ENCODE results near the gene ATXN7L1.
A peak's percentile ranks its signal among the peaks of the same experiment; 100 is the strongest.

Gene ATXN7L1

DNA sequence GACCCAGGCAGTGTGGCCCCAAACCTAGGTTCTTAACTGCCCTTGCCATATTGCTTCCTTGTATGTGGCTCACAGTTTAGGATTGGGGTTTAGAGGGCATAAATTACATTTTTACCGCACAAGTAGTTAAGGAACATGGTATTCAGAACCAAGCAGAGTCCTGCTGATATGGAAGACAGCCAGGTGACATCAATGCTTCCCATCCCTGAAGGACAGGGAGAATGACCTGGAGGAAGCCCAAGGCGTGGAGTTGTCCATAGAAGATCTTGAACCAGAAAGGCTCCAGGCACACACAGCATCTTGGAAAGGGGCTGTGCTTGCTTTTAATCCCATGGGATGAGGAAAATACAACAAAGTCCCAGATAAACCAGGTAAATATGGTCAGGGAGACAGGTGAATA is 48.3 kb downstream of the ATXN7L1 start:
- DNase-seq (ENCODE audit: low spot score), result no peak

DNA sequence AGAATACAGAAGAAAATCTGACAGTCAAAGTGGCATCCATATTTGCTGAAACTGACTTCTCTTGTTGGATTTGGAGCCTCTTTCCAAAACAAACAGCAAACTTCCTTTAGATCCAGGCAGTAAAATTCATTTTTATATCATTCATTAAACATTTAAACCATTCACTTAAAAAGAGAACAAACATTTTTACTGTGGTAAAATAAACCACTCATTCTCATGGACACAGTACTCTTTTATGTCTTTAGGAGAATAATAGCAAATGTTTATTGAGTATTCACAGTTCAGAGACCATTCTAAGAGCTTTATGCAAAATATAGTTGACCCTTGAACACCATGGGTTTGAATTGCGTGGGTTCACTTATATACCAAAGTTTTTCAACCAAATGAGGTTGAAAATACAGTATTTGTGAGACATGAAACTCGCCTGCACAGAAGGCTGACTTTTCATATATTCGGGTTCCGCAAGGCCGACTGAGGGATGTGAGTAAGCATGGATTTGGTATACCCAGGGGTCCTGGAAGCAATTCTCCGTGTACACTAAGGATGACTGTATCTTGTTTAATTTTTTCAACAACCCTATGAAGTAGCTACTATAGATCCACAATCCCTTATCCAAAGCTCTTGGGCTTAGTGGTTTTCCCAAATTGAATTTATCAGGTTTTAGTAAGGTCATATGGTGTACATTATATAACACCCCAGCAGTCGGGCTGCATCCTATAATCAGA is 49.1 kb downstream of the ATXN7L1 start:
- DNase-seq (ENCODE audit: low spot score), result no peak

DNA sequence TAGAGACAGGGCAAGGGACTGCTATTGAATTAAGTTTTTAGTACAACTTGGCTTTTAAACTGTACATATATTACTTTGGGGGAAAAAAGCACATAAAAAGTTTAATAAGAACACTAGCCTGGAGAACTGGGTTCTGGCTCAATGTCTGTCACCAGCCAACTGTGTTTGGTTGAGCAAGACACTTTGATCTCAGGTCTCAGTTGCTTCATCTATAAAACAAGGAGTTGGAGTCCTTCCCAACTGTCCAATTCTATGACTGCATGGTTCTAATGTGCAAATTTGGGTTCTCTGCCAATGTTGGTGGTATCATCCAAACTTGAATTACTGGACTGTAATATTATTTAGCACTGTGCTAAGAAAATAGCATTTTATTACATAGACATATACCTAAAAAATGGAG is 50.3 kb downstream of the ATXN7L1 start:
- no peak for DNase-seq (ENCODE audit: low spot score)

DNA sequence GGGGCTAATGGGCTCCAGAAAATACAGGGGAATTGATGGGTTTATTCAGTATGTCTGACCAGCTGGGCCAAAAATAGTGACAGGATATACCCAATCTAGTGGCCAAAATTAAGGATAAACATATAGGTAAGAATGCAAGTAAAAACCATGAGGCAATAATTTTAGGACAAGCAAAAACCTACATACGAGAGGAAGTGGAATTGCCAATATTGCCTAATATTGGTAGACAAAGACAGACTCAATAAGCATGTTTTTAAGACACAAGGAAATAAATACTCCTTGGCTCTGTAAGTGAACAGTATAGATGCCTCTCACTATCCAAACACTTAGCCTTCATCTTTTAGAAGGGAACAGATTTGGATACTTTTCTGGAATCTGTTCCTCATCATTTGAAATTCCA is 51.0 kb downstream of the ATXN7L1 start:
- no peak for DNase-seq (ENCODE audit: low spot score)

DNA sequence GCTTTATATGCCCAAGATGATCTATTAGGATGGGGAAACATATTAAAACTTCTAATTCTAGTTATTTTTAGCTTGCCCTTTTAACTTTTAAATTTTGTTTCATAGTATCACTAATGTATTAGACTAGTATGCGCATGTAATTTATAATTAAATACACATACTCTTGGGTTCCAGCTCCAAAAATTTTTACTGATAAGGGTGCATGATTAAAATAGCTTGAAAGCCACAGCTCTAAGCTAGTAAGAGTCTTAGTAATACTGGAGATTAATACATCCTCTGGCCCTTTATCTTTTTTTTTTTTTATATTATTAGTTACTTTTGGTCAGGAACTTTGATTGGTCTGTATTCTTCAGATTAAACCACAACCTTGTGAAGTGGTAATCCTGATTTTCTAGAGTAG is 53.6 kb downstream of the ATXN7L1 start:
- no peak for DNase-seq (ENCODE audit: low spot score)

DNA sequence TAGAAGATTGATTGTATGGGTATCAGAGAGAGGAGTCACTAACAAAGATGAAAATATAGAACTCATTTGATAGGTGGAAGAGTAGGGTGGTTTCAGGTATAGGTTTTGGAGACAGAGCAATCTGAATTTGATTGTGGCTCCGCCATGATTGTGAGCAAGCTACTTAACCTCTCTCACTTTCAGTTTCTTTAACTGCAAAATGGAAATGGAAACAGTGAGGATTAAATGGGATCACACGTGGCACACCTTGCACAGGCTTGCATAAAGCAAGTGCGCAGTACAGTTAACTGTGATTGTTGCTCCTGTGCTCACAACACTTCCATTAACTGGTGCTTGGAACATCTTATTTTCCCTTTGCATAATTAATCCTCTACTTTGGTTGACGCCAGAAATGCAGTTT is 54.9 kb downstream of the ATXN7L1 start:
- no peak for DNase-seq (ENCODE audit: low spot score)

DNA sequence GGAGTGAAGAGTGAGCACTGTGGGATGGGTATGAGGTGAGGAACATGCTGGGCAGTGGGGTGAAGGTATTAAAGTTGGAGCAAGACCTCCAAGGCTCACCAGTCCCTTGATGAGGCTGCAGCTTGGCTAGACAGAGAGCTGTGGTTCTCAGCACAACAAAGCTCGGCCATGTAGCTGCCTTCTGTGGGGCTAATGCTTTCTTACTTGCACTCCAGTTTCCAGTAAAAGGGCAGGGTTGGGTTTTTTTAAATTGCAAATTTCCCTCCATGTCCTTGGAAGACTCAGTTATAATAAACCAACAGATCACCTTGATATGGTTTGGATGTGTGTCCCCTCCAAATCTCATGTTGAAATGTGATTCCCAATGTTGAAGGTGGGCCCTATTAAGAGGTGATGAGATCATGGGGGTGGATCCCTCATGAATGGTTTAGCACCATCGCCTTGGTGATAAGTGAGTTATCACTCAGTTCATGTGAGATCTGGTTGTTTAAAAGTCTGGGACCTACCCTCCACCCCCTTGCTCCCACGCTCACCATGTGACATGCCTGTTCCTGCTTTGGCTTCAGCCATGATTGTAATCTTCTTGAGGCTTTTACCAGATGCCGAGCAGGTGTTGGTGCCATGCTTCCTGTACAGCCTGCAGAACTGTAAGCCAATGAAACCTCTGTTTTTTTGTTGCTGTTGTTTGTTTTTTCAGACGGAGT is 55.9 kb downstream of the ATXN7L1 start:
- DNase-seq (ENCODE audit: low spot score), result no peak

DNA sequence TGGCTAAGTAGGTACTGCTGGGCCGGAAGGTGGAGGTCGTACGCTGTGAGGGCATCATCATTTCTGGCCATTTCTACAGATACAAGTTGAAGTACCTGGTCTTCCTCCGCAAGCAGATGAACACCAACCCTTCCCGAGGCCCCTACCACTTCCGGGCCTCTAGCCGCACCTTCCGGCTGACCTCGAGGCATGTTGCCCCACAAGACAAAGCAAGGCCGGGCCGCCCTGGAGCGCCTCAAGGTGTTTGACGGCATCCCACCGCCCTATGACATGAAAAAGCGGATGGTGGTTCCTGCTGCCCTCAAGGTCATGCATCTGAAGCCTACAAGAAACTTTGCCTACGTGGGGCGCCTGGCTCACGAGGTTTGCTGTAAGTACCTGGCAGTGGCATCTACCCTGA is 56.8 kb downstream of the ATXN7L1 start:
- DNase-seq (ENCODE audit: low spot score), result no peak

DNA sequence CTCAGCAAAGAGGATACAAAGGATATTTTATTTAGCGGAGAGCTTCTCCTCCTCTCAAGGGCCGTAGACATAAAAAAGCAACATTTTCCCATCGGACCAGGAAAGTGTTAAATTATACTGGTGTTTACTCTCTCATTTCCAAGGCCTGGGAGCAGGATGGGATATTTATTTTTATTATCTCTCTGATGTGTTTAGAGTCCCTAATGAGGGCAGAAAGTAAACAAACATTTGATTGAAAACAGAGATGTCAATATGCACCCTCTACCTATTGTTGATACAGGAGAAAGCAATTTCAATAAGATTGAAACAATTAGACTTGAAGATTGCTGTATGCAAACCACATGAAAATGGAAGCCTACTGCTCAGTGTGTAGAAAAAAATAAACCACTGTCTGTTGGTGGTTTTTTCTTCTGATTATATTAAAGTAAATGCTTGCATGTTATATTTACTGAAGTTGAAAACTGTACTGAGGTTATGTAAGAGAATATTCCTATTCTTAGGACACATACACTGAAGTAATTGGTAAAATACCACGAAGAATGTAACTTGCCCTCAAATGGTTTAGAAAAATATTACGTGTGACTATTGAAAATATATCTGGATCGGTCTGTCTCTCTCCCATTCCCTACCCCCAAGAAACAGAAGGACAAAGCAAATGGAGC is 59.3 kb downstream of the ATXN7L1 start:
- DNase-seq (ENCODE audit: low spot score), result no peak

DNA sequence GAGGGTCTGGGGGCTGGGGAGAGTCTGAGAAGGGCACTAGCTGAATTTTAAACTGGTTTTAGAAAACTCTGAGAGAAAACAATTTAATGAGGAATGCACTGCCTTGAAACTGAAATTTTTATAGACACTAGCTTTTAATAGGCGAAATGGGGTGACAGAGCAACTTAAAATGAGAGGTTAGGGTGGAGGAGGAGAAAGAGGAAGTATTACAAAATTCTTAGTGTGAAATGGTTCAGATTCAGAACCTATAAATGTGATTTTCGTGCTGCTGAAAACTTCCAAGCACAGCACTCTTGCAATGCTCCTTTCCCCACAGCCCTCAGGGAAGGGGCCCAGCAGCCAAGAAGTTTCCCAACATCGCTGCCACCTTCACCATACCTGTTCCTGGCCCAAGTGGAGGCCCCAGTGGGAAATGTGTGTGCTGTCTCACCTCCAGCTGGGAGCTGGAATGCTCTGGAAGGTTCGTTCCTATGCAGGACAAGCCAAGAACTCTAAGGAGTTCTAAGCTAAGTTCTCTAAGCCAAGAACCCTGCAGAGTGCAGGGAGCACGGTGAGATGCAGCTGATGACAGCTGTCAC is 60.0 kb downstream of the ATXN7L1 start:
- no peak for DNase-seq (ENCODE audit: low spot score)

DNA sequence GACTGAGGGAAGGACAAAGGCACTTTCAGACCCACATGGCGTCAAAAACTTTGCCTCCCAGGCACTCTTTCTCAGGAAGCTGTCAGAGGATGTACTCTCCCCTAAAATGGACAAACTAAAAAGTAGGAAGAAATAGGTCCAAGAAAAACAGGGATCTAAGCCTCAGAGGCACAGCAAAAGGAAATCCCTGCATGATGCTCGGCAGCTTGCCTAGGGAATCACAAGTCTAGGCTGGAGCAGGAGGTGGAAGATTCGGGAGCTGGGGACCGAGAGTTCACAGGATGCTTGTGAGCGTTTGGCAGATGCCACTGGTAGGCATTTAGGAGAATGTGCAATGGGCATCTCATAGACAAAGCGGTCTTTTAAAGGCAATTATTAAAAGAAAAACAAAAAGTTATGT is 60.8 kb downstream of the ATXN7L1 start:
- no peak for DNase-seq (ENCODE audit: low spot score)

DNA sequence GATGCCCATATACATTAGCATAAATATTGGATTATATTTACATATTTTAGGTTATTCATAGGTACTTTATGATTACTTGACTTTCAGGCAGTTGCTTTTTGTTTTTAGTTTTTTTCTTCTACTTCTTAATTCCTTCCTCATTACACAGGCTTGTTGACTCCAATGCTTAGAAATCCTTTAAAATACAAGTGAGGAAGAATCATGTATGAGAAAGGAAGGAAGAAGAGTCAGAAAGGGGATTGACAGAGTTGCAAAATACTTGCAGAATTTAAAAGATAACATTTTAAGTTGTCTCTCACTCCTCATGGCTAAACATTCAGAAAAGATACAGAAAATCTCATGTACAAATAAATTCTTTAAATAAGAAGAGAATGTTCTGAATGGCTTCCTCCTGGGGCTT is 61.9 kb downstream of the ATXN7L1 start:
- DNase-seq (ENCODE audit: low spot score), result no peak

DNA sequence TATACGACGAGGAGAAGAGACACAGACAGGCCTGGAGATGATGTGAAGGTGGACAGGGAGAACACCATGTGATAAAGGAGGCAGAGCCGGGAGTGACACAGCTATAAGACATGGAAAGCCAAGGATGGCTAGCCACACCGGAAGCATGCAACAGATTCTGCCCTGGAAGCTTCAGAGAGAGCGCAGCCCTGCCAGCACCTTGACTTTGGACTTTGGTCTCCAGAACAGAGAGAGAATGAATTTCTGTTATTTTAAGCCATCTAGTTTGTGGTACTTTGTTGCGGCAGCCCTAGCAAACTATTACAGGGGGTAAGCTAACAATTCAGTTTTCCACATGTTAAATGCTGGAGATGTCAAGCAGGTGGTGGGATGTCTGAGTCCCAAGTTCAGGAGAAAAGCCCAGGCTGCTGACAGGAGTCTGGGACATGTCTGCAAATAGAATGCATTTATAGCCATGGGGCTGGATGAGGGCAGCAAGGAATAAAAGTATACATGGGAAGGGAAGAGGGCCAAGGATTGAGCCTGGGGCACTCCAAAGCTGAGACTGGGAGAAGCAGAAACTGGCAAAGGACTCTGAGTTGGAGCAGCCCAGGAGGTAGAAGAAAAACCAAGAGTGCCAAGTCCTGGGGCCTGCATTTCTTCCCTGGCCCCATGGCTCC is 65.1 kb downstream of the ATXN7L1 start:
- DNase-seq (ENCODE audit: low spot score), result no peak

DNA sequence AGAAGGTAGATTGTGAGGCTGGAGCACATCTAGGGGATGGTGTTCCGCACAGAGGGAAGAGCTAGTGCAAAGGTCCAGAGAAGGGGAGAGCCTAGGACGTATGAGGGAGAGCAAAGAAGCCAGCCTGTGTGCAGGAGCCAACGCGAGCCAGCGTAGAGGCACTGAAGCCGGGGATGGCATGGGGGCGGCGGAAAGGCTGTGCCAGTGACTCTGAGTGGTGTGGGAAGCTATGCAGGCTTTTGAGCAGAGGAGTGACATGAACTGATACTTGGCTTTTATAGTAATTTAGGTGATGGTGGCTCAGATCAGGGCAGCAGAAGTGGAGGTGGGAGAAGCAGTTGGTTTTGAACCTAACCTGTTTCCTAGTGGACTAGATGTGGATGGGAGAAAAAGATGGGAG is 65.8 kb downstream of the ATXN7L1 start:
- no peak for DNase-seq (ENCODE audit: low spot score)

DNA sequence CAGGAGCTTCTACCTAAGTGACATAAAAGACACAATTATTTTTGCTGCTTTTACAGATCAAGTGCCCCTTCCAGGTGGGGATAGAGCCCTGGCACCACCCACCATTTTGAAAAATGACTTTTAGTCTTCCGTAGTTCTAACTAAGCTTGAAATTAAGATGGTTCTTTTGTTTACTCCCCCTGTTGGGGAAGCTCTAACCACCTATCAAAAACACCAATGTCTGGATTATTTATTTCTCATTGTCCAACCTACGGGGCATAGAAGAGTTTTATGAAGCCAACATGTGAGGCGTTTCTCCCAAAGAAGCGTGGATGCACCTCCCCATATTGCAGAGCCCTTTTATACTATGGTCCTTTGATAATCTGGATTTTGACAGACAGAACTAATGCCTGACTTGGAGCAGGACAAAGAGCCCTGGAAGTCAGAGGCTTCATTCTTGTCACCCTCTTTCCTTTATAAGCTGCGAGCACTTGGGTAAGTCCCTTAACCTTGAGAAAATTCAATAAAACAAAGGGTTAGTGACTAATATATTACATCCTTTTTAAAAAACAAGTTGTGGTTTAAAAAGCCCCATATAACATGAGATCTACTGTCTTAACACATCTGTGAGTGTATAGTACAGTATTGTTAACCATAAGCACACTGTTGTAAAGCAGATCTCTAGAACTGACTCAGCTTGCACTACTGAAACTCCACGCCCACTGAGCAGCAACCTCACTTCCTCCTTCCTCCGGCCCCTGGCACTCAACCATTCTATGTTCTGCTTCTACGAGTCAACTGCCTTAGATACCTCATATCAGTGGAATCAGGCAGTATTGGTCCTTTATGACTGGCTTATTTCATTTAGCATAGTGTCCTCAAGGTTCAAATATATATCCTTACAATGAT is 67.5 kb downstream of the ATXN7L1 start:
- DNase-seq (ENCODE audit: low spot score), result no peak

DNA sequence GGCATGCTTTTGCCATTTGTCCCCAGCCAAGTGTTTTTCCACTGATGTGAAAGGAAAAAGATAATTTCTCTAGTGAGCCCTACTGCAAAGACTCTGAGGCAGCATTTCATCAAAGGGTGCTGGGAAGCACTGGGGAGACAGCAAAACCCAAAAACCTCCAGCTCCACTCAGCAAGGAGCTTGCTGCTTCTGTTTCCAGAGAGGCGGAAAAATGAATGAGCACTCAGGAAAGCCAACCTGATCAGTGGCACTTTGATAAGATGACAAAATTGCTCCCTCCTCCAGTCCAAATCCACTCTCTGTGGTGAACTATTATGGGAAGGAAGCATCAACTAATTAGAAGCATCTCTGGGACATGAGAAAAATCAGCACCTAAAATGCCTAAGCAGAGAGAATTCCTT is 68.2 kb downstream of the ATXN7L1 start:
- peak; percentile 42 for DNase-seq (ENCODE audit: low spot score)

DNA sequence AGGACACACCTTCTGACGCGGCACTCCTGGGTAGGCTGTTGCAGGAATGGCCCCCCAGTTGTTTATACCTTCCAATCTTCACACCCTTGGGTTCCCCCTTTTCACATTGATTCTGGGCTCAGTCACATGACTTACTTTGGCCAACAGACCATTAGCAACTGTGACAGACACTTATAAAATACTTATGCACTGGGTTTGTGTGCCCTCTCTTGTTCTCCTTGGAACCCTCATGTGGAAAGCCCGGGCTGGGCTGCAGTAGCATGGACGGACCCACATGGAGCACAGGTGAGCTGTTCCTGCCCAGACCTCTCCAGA is 69.0 kb downstream of the ATXN7L1 start:
- no peak for DNase-seq (ENCODE audit: low spot score)

DNA sequence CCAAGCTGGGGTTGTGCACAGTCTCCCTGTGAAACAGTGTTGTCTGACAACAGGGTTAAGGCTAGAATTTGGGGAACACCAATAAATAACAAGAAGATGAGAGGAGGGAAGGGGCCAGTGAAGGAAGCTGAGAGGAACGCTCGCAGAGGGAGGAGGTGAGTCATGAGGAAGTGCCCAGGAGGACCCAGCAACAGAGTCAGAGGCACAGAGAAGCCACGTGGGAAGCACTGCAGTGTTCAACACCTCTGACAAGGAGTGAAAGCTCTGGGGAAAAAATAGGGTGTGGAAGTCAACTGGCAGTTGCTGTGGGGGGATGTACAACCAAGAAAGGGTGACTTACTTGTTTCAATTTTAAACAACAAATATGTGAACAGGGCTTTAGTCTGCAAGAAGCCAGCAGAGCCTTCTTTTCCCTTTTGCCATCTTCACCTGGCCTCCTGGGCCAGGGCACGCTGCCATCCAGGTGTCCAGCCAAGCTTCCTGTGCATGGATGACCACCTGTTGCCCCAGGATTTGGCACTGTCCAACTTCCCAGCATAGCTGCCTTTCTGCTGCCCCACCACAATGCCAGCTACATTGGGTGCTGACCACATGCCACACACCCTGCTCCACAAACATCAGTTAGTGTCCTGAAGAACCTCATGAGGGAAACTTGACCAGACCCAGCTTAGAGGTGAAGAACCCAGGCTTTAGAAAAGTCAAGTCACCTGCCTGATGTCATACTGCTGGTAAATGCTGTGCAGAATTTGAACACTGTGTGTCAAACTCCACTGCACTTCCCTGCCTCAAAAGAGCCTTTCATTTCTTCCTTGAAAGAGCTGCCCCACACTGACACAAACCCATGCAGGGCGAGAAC is 69.6 kb downstream of the ATXN7L1 start:
- DNase-seq (ENCODE audit: low spot score), result peak; percentile 15

DNA sequence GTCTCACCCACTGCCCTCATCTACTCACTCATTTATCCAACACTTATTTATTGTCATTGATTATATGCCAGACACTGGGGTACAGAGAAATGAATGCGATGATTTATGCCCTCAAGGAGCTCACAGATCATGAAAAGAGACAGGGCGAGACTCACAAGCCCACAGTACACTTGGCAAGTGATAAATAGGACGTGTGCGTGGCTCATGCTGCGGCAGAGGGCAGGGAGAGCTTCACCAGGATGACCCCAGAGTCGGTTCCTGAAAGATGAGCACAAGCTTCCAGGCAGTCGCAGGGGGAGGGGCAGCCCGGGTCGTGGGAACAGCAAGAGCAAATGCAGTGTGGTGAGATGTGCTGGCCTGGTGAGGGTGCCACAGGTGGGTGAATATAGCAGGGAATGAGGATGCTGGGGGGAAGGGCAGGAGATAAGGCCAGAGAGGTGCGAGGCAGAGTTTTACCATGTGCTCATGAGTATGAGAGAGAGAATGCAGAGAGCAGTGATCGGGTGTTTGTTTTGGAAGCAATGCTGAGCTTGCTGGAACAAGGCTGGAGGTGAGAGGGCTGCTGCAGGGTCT is 70.9 kb downstream of the ATXN7L1 start:
- no peak for DNase-seq (ENCODE audit: low spot score)

DNA sequence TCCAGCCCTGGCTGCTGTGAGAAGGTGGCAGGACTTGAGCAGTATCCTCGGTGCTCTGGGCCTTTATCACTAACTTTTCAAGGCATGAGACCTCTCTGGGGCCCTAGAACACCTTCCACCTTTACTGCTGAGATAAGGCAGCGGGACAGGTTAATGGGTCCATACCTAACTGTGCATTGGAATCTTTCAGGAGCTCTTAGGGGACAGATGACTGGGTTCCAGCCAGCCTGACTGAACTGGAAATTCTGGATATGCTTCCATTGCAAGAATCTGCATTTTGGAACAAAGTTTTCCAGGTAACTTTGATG is 73.0 kb downstream of the ATXN7L1 start:
- no peak for DNase-seq (ENCODE audit: low spot score)

All from putamen (tissue), 1 donor.